HG03139 (cell line): ENCODE data around the gene OSTM1.
A peak's percentile ranks its signal among the peaks of the same experiment; 100 is the strongest.

Experiments
- ATAC-seq: cut with Tn5 transposase; IDR thresholded peaks from one replicate; pipeline ENCODE4 v1.9.1; 2021; ENCODE audit not compliant: unreplicated experiment

Gene OSTM1

DNA sequence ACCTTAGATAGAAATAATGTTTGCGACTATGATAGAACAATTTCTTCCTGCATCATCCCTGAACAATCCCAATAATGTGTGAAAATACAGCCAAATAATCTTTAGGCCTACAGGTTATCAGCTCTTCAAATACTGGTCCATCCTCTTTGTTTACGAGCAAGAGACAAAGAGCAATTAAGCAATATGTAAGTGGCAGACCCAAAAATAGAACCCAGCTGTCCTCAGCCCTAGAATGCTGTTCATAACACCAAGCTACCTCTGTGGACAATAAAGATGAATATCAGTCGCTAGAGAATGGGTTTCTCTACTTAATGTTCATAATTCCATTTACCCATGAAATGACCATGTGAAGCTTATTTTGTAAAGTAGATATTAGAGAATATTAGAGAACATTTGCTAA is 28.4 kb upstream of the OSTM1 start:
- ATAC-seq: no peak

- no peak for ATAC-seq
Observed at GRCh38 chr6:108100003-108100402, 25.5 kb upstream of the OSTM1 start.

GRCh38 chr6:108097882-108098281 is 23.3 kb upstream of the OSTM1 start:
- no peak for ATAC-seq

DNA sequence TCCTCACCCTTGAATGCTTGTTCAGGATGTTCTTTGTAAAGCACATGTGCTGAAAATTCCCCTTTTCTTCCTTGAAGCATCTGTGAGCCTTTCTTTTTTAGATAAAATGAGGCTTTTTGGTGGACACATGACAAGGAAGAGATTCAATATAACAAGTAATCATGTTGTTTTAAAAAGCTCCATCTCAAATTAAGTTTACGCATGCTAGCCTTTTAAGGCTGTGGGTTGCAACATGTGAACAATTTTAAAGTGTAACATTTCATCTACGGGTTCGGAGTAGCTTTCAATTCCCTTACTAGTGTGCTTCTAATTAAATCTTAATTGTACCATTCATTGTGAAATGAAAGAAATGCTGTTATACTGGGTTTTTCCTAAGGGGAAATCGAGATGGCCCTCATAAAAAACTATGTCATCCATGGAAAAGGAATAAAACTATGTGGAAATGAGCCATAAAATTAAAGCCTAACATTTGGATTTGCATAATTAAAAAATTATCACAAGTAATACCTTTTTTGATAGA is 19.3 kb upstream of the OSTM1 start:
- ATAC-seq: no peak

GRCh38 chr6:108091288-108091687 is 16.7 kb upstream of the OSTM1 start:
- ATAC-seq: no peak

GRCh38 chr6:108083349-108083748 is 8.8 kb upstream of the OSTM1 start:
- no peak for ATAC-seq

DNA sequence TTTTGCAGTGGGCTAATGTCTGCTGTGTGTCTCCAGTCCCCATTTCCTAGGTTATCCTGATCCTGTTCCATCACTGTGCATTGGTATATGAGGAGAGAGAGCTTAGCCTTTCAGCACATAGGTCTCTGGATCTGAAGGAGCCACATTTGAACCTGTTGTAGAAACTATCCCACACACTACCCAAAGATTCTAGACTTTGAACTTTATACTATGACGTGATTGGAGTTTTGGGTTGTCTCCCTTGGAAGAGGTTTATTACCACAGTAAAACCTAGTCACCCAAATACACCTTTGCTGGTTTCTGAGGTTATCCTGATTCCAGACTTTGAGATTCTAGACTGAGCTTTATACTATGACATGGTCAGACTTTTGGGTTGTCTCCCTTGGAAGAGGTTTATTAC is 8.0 kb upstream of the OSTM1 start:
- no peak for ATAC-seq

DNA sequence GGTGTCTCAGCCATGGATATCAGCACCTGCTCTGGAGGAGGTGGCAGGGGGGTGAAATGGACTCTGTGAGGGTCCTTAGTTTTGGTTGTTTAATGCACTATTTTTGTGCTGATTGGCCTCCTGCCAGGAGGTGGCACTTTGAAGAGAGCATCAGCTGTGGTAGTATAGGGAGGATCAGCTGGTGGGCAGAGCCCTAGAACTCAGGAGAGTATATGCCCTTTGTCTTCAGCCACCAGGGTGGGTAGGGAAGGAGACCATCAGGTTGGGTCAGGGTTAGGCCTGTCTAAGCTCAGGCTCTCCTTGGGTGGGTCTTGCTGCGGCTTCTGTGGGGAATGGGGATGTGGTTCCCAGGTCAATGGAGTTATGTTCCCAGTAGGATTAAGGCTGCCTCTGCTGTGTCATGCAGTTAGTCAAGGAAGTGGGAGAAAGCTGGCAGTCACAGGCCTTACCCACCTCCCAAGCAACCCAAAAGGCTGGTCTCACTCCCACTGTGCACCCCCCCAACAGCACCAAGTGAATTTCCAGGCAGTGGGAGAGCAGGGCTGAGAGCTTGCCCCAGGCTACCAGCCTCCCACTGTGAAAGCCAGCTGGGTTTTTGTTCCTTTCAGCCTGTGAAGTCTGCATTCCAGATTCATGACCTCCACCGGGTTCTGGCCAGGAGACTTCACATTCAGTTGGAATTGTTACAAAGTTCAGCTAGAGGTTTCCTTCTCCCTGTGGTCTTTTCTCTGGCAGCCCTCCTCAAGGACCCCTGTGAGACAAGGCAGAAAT is 5.7 kb upstream of the OSTM1 start:
- ATAC-seq: no peak

- ATAC-seq: no peak
Observed at GRCh38 chr6:108078191-108078590, 3.6 kb upstream of the OSTM1 start.

DNA sequence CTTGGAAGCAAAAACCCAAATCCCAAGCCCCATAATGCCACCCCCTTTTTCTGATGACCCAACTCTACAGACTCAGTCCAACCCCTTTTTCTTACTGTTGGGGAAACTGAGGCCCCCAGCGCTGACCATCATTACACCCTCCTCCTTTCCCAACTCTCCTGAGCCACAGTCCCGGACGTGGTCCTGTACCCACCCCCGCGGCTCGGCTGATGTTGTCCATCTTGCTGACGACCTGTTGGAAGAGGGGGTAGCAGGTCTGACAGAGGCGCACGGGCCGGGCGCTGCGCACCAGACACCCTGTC is 533 bp downstream of the OSTM1 start:
- peak; percentile 37 for ATAC-seq

GRCh38 chr6:108071736-108072276 is 2.7 kb downstream of the OSTM1 start:
- no peak for ATAC-seq

DNA sequence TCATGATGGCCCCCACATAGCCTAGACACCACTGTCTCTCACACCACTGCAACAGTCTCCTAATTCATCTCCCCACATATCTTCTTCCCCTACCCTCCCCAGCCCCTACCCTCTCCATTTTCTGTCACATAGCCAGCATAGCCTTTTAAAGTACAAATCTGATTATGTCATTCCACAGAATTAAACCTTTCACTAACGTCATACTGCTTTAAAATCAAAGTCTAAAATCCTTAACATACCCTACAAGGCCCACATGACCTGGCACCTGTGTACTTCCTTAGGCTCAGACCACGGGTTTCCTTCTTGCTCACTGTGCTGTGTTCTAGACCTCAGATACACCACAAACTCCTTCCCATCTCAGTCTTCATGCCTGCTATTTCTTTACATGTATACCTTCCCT is 5.9 kb downstream of the OSTM1 start:
- no peak for ATAC-seq

DNA sequence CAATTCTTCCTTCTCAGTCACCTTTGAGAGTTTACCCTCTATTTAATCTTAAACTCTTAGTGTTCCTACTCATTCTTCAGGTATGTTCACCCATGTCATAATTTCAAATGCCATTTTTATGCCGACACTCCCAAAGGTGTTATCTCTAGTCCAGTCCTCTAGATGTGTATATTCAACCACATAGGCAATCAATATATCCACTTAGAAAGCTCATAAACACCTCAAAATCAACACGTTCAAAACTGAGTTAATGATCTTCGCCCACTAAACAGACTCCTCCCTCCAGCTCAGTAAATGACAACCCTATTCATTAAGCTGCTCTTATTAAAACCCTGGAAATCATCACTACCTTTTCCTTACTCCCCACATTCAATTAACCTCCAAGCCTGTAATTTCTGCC is 6.4 kb downstream of the OSTM1 start:
- ATAC-seq: no peak

GRCh38 chr6:108052706-108053105 is 21.8 kb downstream of the OSTM1 start:
- ATAC-seq: no peak

GRCh38 chr6:108051481-108051880 is 23.1 kb downstream of the OSTM1 start:
- no peak for ATAC-seq

- ATAC-seq: no peak
Observed at GRCh38 chr6:108039681-108040080, 34.9 kb downstream of the OSTM1 start.

GRCh38 chr6:108036884-108037283 is 37.7 kb downstream of the OSTM1 start:
- no peak for ATAC-seq

GRCh38 chr6:108031968-108032367 is 42.6 kb downstream of the OSTM1 start:
- ATAC-seq: no peak

DNA sequence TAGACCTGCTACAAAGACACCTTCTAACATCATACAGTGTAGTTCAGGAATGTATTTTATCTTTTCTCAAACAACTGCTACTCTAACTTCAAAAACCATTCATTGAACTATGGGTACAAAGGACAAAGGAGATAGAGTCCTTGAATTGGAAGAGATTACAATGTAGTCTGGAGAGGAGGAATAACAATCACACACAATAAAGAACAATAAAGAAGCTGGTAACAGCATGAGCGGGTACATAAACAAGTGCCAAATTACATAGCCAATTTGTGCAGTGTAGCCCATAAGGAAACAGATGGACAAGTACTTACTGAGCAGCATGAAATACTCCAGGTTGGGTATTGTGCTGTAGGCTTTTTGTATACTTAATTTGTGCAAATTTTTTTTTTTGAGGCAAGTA is 44.3 kb downstream of the OSTM1 start:
- ATAC-seq: no peak

DNA sequence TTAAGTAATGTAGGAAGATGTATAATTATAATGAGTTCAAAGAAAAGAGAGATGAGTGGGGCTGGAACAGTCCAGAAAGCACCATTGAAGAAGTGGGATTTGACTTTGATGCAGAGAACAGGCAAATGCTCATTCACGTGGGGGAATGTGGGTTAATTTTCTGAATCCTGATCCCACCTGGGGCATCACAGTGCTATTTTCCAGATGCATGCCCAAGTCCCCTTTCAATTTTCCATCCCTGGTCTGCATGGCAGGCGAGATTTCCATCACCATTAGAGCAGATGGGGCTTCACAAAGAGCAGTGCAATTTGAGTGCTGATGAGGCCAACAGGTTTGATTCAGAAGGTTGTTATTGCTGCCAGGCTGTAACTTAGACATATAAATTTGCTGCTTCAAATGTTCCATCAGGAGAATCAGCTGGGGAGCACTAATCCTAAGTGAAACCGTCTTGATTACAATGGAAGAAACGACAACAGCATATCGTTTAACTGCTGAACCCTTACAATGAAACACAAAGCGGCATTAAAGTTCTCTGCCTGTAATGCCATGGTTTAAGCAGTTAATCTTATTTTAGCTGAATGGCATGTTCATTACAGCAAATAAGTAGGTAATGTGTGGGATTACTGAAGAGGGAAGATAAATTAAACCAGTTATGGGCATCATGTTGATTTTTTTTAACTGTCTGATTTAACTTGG is 45.2 kb downstream of the OSTM1 start:
- no peak for ATAC-seq

GRCh38 chr6:108027594-108027993 is 46.9 kb downstream of the OSTM1 start:
- ATAC-seq: no peak

GRCh38 chr6:108027056-108027455 is 47.5 kb downstream of the OSTM1 start:
- ATAC-seq: no peak
